Parathyroid adenoma (tissue), 2 donors: ENCODE results near the gene SYPL2.

Source experiments
- H2AFZ ChIP-seq: fragments of 300-600 bp; sonication (generic); one replicate; pipeline ENCODE4 v1.7.0; 2017; ENCODE audit warnings: antibody characterized with exemption, mild to moderate bottlenecking
- H3K27ac ChIP-seq: fragments of 300-600 bp; sonication (generic); one replicate; pipeline ENCODE4 v1.7.0; 2017
- H3K27me3 ChIP-seq: fragments of 300-600 bp; sonication (generic); one replicate; pipeline ENCODE4 v1.7.0; 2017; ENCODE audit warnings: low read length; ENCODE audit not compliant: control insufficient read depth, insufficient read depth
- H3K36me3 ChIP-seq: fragments of 300-600 bp; sonication (generic); one replicate; pipeline ENCODE4 v1.7.0; 2017; ENCODE audit warnings: low read length; ENCODE audit not compliant: control insufficient read depth, insufficient read depth
- H3K4me1 ChIP-seq: fragments of 300-600 bp; sonication (generic); one replicate; pipeline ENCODE4 v1.7.0; 2017; ENCODE audit warnings: control low read depth
- H3K4me2 ChIP-seq: fragments of 300-600 bp; sonication (generic); one replicate; pipeline ENCODE4 v1.7.0; 2017; ENCODE audit warnings: low read length
- H3K4me3 ChIP-seq: fragments of 300-600 bp; sonication (generic); one replicate; pipeline ENCODE4 v1.7.0; 2017; ENCODE audit warnings: low read depth, low read length
- H3K79me2 ChIP-seq: fragments of 300-600 bp; sonication (generic); one replicate; pipeline ENCODE4 v1.7.0; 2017; ENCODE audit warnings: control low read depth
- H3K9ac ChIP-seq: fragments of 300-600 bp; sonication (generic); one replicate; pipeline ENCODE4 v1.7.0; 2017; ENCODE audit warnings: mild to moderate bottlenecking
- H3K9me3 ChIP-seq: fragments of 300-600 bp; sonication (generic); one replicate; pipeline ENCODE4 v1.7.0; 2017; ENCODE audit warnings: low read length; ENCODE audit not compliant: control insufficient read depth
- TF ChIP-seq, protein P1 (sequence below): fragments of 300-600 bp; sonication (generic); IDR thresholded peaks from one replicate; pipeline ENCODE4 v1.7.0; 2017; ENCODE audit warnings: antibody characterized with exemption, mild to moderate bottlenecking
- donor health status: primary hyperparathyroidism.

Gene SYPL2

GRCh38 chr1:109479901-109480300 lies 13.6 kb downstream of the SYPL2 start:
- H3K79me2 ChIP-seq, result no peaks in the 10 kb centered on the region

DNA sequence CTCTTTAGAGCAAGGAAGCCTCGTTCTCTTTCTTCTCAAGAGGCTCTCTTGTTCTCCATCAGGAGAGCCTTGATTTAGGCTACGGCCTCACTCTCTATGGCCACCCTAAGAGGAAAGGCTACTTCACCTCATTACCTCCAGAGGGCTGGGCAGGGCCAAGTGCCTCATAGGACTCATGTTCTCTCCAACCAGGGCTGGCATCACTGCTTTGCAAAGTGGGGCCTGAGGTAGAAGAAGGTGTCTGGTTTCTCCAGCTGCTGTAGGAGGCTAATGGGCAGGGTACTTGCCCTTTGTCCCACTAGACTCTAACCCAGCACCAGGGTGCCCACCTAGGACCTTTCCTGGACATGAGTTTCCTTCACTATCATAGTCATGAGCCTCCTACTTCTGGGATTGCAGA lies 15.3 kb downstream of the SYPL2 start:
- no peaks in the 10 kb centered on the region for H3K9me3 ChIP-seq

More at GRCh38 chr1:109479901-109480300, 13.6 kb downstream of the SYPL2 start:
- Histone ChIP-seq H2AFZ (no peak overlapping the region), H3K4me3 (no peak overlapping the region), H3K36me3 (no peaks in the 10 kb centered on the region), H3K4me2 (no peak overlapping the region), H3K27ac (no peak overlapping the region), H3K9ac (no peak overlapping the region), H3K27me3 (no peaks in the 10 kb centered on the region), H3K9me3 (no peaks in the 10 kb centered on the region), H3K4me1 (peaks cover 3% of the 10 kb centered on the region)
- TF ChIP-seq, protein P1, sequence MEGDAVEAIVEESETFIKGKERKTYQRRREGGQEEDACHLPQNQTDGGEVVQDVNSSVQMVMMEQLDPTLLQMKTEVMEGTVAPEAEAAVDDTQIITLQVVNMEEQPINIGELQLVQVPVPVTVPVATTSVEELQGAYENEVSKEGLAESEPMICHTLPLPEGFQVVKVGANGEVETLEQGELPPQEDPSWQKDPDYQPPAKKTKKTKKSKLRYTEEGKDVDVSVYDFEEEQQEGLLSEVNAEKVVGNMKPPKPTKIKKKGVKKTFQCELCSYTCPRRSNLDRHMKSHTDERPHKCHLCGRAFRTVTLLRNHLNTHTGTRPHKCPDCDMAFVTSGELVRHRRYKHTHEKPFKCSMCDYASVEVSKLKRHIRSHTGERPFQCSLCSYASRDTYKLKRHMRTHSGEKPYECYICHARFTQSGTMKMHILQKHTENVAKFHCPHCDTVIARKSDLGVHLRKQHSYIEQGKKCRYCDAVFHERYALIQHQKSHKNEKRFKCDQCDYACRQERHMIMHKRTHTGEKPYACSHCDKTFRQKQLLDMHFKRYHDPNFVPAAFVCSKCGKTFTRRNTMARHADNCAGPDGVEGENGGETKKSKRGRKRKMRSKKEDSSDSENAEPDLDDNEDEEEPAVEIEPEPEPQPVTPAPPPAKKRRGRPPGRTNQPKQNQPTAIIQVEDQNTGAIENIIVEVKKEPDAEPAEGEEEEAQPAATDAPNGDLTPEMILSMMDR, result no peak

GRCh38 chr1:109482242-109482641 lies 15.9 kb downstream of the SYPL2 start:
- no peaks in the 10 kb centered on the region for H3K9me3 ChIP-seq
- no peaks in the 10 kb centered on the region for H3K36me3 ChIP-seq
- H3K4me2 ChIP-seq, result no peak overlapping the region
- no peak overlapping the region for H3K4me3 ChIP-seq
- no peak overlapping the region for H2AFZ ChIP-seq
- H3K27ac ChIP-seq, result no peak overlapping the region
- H3K9ac ChIP-seq, result no peak overlapping the region
- peaks cover 3% of the 10 kb centered on the region for H3K4me1 ChIP-seq
- no peaks in the 10 kb centered on the region for H3K27me3 ChIP-seq
- TF ChIP-seq, protein P1, result no peak
- no peaks in the 10 kb centered on the region for H3K79me2 ChIP-seq

More for the DNA sequence above, 15.3 kb downstream of the SYPL2 start:
- TF ChIP-seq, protein P1, result no peak
- no peak overlapping the region for H3K9ac ChIP-seq
- H3K27ac ChIP-seq, result no peak overlapping the region
- H3K79me2 ChIP-seq, result no peaks in the 10 kb centered on the region
- peaks cover 3% of the 10 kb centered on the region for H3K4me1 ChIP-seq
- no peak overlapping the region for H3K4me2 ChIP-seq
- no peaks in the 10 kb centered on the region for H3K36me3 ChIP-seq
- H3K4me3 ChIP-seq, result no peak overlapping the region
- H2AFZ ChIP-seq, result no peak overlapping the region
- no peaks in the 10 kb centered on the region for H3K27me3 ChIP-seq

DNA sequence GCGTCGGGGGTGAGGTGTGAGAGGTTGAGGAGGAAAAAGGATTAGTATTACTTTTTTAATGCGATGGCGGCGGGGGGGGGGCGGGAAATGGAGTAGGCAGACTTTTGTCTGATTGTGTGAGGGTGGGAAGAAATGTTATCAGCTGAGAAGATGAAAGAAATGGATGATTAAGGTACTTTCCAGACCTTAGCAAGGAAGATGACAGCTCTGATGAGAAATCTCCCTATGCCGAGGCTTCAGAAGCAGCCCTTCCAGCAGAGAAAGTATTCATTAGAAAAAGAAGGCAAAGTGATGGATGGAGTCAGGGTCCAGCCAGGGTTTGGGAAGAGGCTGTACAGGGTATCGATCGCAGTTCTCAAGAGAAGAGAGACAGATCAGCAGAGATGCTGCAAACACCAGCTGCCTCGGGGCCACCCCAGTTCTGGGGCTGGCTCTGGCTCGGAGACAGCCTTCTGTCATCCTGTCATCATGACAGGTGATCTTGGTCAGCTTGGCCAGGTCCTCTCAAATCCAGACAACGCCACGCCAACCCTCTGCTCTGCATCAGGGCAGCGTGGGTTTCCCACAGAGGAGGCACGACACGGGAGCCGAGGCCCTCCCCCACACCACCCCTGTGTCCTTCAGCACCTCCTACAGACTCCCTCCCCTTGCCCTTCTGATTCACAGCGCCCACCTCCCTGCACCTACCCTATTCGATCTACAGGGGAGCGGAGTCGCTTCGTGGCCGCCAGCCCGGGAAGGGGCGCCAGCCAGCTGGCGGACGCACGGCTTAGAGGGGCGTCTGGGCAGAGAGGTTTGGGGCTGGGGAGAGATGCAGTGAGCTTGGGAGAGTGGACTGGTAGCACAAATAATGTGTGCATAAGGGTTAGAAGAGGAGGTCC lies 16.7 kb downstream of the SYPL2 start:
- no peak overlapping the region for H3K9ac ChIP-seq
- TF ChIP-seq, protein P1, result no peak

More for the DNA sequence above, 16.7 kb downstream of the SYPL2 start:
- Histone ChIP-seq H3K4me1 (peaks cover 3% of the 10 kb centered on the region), H3K27me3 (no peaks in the 10 kb centered on the region), H3K79me2 (no peaks in the 10 kb centered on the region), H3K27ac (peak overlapping the region; percentile 24), H3K9me3 (no peaks in the 10 kb centered on the region), H3K4me3 (peak overlapping the region; percentile 42), H3K4me2 (peak overlapping the region; percentile 65), H3K36me3 (no peaks in the 10 kb centered on the region), H2AFZ (peak overlapping the region; percentile 98)
